PC-9 (cell line): ENCODE measurements around the gene MACROD2. TPM values are rescaled to one million over a fixed set of nuclear protein-coding genes. Genes with fewer than 3 reads are reported as not detected.

Experiments used
- BruUV-seq: library from RNA; stranded (reverse); fragments of 400-500 nt; replicated peaks from 2 replicates; lab custom pipeline; 2021; lab: Mats Ljungman, UMichigan
- CTCF ChIA-PET: fragments of 300-600 bp; sonication (Branson Sonifier 250); formaldehyde crosslinking; loops from one replicate; lab custom pipeline; 2022; ENCODE audit warnings: antibody characterized with exemption; lab: Charles Lee
- POLR2A ChIA-PET: fragments of 300-600 bp; sonication (Branson Sonifier 250); formaldehyde crosslinking; loops from one replicate; lab custom pipeline; 2022; ENCODE audit warnings: antibody characterized with exemption; ENCODE audit not compliant: unreplicated experiment; lab: Charles Lee
- DNase-seq, 2 experiments: peaks; one replicate each; pipeline versions ENCODE4 v3.0.0 to v3.0.0-alpha.2; 2015 to 2022; ENCODE audit warnings: mixed read lengths in 1 of 2
- H2AFZ ChIP-seq: fragments of 200-600 bp; sonication (generic); 2 replicates; pipeline ENCODE4 v1.8.1; 2017; ENCODE audit warnings: antibody characterized with exemption
- H3F3A ChIP-seq: fragments of 200-600 bp; sonication (generic); 2 replicates; pipeline ENCODE4 v1.8.1; 2017; ENCODE audit warnings: antibody characterized with exemption, mild to moderate bottlenecking, low read depth; ENCODE audit not compliant: insufficient read depth
- H3K27ac ChIP-seq: fragments of 200-600 bp; sonication (generic); 2 replicates; pipeline ENCODE4 v1.6.1; 2016; ENCODE audit warnings: mixed run types
- H3K27me3 ChIP-seq: fragments of 200-600 bp; sonication (generic); 2 replicates; pipeline ENCODE4 v1.6.1; 2016; ENCODE audit warnings: low read depth, mixed run types; ENCODE audit not compliant: insufficient read depth
- H3K36me3 ChIP-seq: fragments of 200-600 bp; sonication (generic); 2 replicates; pipeline ENCODE4 v1.6.1; 2016; ENCODE audit warnings: low read depth, mixed run types
- H3K4me1 ChIP-seq: fragments of 200-600 bp; sonication (generic); replicated peaks from 2 replicates; pipeline ENCODE4 v1.6.1; 2016; ENCODE audit warnings: mixed run types; ENCODE audit not compliant: insufficient read depth
- H3K4me2 ChIP-seq: fragments of 200-600 bp; sonication (generic); 2 replicates; pipeline ENCODE4 v1.6.1; 2017; ENCODE audit warnings: mixed run types
- H3K4me3 ChIP-seq: fragments of 200-600 bp; sonication (generic); 2 replicates; pipeline ENCODE4 v1.6.1; 2016; ENCODE audit warnings: mixed run types
- H3K79me2 ChIP-seq: fragments of 200-600 bp; sonication (generic); 2 replicates; pipeline ENCODE4 v1.6.1; 2017; ENCODE audit warnings: low read depth, mixed run types
- H3K9me2 ChIP-seq: fragments of 200-600 bp; sonication (generic); 2 replicates; pipeline ENCODE4 v1.8.1; 2017; ENCODE audit warnings: mild to moderate bottlenecking; ENCODE audit not compliant: insufficient read depth
- H3K9me3 ChIP-seq: fragments of 200-600 bp; sonication (generic); 2 replicates; pipeline ENCODE4 v1.8.1; 2016; ENCODE audit warnings: low read depth; ENCODE audit not compliant: insufficient read depth
- H4K20me1 ChIP-seq: fragments of 200-600 bp; sonication (generic); 2 replicates; pipeline ENCODE4 v1.8.1; 2017; ENCODE audit not compliant: insufficient read depth
- CTCF ChIP-seq: fragments of 200-600 bp; sonication (generic); conservative IDR thresholded peaks from 2 replicates; pipeline ENCODE4 v1.6.1; 2017; ENCODE audit warnings: mixed run types, antibody characterized with exemption, mild to moderate bottlenecking, moderate library complexity
- EZH2 ChIP-seq: fragments of 200-600 bp; sonication (generic); IDR thresholded peaks from 2 replicates; pipeline ENCODE4 v1.8.0; 2017; ENCODE audit warnings: antibody characterized with exemption, low read depth
- intact Hi-C: fragments of 100-400 bp; cut with micrococcal nuclease; formaldehyde crosslinking; loops from one replicate; pipeline ENCODE4 v1.10.0; 2022; ENCODE audit not compliant: unreplicated experiment
- total RNA-seq: library from RNA; stranded (reverse); gene quantifications from 2 replicates; pipeline ENCODE4 v1.2.3, GENCODE V29; 2021

Gene MACROD2
- total RNA-seq, 1 experiment from 2014 or later: 11.4 TPM

- Histone ChIP-seq H3K4me1 (no peaks in the 10 kb centered on the region), H3K27me3 (no peaks in the 10 kb centered on the region), H3K36me3 (no peaks in the 10 kb centered on the region), H3K9me3 (no peaks in the 10 kb centered on the region), H2AFZ (peak overlapping the region; percentile 83; the same call in 1 of the 2 replicates), H3K4me3 (peak overlapping the region; percentile 65), H3K27ac (no peak overlapping the region), H3F3A (no peaks in the 10 kb centered on the region), H4K20me1 (no peaks in the 10 kb centered on the region), H3K4me2 (peak overlapping the region; percentile 87), H3K9me2 (no peaks in the 10 kb centered on the region), H3K79me2 (no peaks in the 10 kb centered on the region)
- intact Hi-C loops: loop anchor here (2.0 to 10.0 kb wide), 6 partner anchors 146 to 1594 kb away; no protein-coding TSS in a partner anchor
- ChIA-PET POLR2A (no interaction called here), CTCF (interaction anchor here (0.6 to 1.0 kb wide), 2 partner anchors 630 to 1433 kb away, joined by 3 read pairs; no protein-coding TSS in a partner anchor)
- no TSS peak for BruUV-seq
- TF ChIP-seq EZH2 (no peak), CTCF (no peak)
- DNase-seq: no peak
Observed at GRCh38 chr20:14336686-14337085, 341.4 kb downstream of the MACROD2 start.

GRCh38 chr20:14337400-14338171, 342.3 kb downstream of the MACROD2 start, which contains the start of gene FLRT3:
Gene FLRT3 (minus strand): TSS chr20:14337612. CDS start chr20:14327506, 10,106 bp downstream.
- ChIA-PET CTCF (interaction anchor here (0.6 to 1.1 kb wide), 6 partner anchors 78 to 1432 kb away, joined by 3 read pairs; no protein-coding TSS in a partner anchor), POLR2A (interaction anchor here (0.6 to 0.7 kb wide), 3 partner anchors 226 to 648 kb away, joined by 3 to 5 read pairs (median 3); no protein-coding TSS in a partner anchor)
- Histone ChIP-seq H4K20me1 (no peaks in the 10 kb centered on the region), H3K9me2 (no peaks in the 10 kb centered on the region), H3K36me3 (no peaks in the 10 kb centered on the region), H3F3A (no peaks in the 10 kb centered on the region), H3K9me3 (no peaks in the 10 kb centered on the region), H3K79me2 (no peaks in the 10 kb centered on the region), H3K27me3 (no peaks in the 10 kb centered on the region), H3K4me2 (peak within 1 kb of the TSS; percentile 87), H3K27ac (no peak within 1 kb of the TSS), H2AFZ (peak within 1 kb of the TSS; percentile 83), H3K4me1 (no peaks in the 10 kb centered on the region), H3K4me3 (peak within 1 kb of the TSS; percentile 65)
- no TSS peak for BruUV-seq
- no peak for TF ChIP-seq EZH2
- TF ChIP-seq CTCF: peak; percentile 80
- DNase-seq: peak; percentile 67 to 84
- intact Hi-C loops: loop anchor here (2.0 to 10.0 kb wide), 6 partner anchors 147 to 1593 kb away; no protein-coding TSS in a partner anchor

- TF ChIP-seq CTCF (no peak), EZH2 (no peak)
- Histone ChIP-seq H4K20me1 (no peaks in the 10 kb centered on the region), H3K27ac (no peak overlapping the region), H3K79me2 (no peaks in the 10 kb centered on the region), H3K9me3 (no peaks in the 10 kb centered on the region), H3F3A (no peaks in the 10 kb centered on the region), H3K27me3 (no peaks in the 10 kb centered on the region), H2AFZ (no peak overlapping the region), H3K4me2 (no peak overlapping the region), H3K9me2 (no peaks in the 10 kb centered on the region), H3K4me3 (no peak overlapping the region), H3K4me1 (no peaks in the 10 kb centered on the region), H3K36me3 (no peaks in the 10 kb centered on the region)
- CTCF ChIA-PET: no interaction called here
- POLR2A ChIA-PET: no interaction called here
- intact Hi-C loops: no loop called here
- DNase-seq: no peak
- no TSS peak for BruUV-seq
Observed at GRCh38 chr20:14341801-14342200, 346.5 kb downstream of the MACROD2 start.
